Activated T-helper 2 cell treated with anti-CD3 and anti-CD28 coated beads, Interferon-gamma antibody, Interleukin-2, Interleukin-4, amounts not matched to agents 10 μg/mL and 5 μg/mL and 100 μg/mL, durations not matched to agents 14 hours and 24 hours and 36 hours (primary cell): ENCODE data around the gene C9orf78. TPM values are rescaled to one million over a fixed set of nuclear protein-coding genes. Genes with fewer than 3 reads are reported as not detected.

Experiments used
- DNase-seq: peaks from one replicate; pipeline ENCODE4 v3.0.0; 2021; ENCODE audit warnings: low spot score
- H3K27ac Mint-ChIP-seq: one replicate; pipeline ENCODE4 v1.8.0; 2021; ENCODE audit warnings: mixed read lengths
- H3K27me3 Mint-ChIP-seq: one replicate; pipeline ENCODE4 v1.8.0; 2021; ENCODE audit warnings: low read depth, mixed read lengths
- H3K36me3 Mint-ChIP-seq: one replicate; pipeline ENCODE4 v1.8.0; 2021; ENCODE audit warnings: low read depth, mixed read lengths
- H3K4me1 Mint-ChIP-seq: one replicate; pipeline ENCODE4 v1.8.0; 2021; ENCODE audit warnings: low read depth, mixed read lengths
- H3K4me3 Mint-ChIP-seq: one replicate; pipeline ENCODE4 v1.8.0; 2021; ENCODE audit warnings: low read depth, mild to moderate bottlenecking, moderate library complexity, mixed read lengths
- H3K9me3 Mint-ChIP-seq: one replicate; pipeline ENCODE4 v1.8.0; 2021; ENCODE audit warnings: mixed read lengths
- intact Hi-C: fragments of 100-400 bp; cut with micrococcal nuclease; formaldehyde crosslinking; loops from one replicate; pipeline ENCODE4 v1.15.1; 2023
- total RNA-seq: library from RNA; stranded (reverse); gene quantifications from 2 replicates; pipeline ENCODE4 v1.2.3, GENCODE V29; 2022

Gene C9orf78
- total RNA-seq, 1 donor from 2014 or later, result 59.6 TPM

GRCh38 chr9:129848712-129849441 lies 13.8 kb upstream of the C9orf78 start:
- intact Hi-C loops, result no loop called here
- Mint-ChIP-seq H3K27me3 (no peaks in the 10 kb centered on the region), H3K4me1 (peaks cover 17% of the 10 kb centered on the region), H3K9me3 (no peaks in the 10 kb centered on the region), H3K4me3 (no peak overlapping the region), H3K36me3 (peaks cover 37% of the 10 kb centered on the region), H3K27ac (no peak overlapping the region)
- no peak for DNase-seq

- Mint-ChIP-seq H3K36me3 (peaks cover 9% of the 10 kb centered on the region), H3K27ac (peak overlapping the region; percentile 80), H3K4me1 (peaks cover 13% of the 10 kb centered on the region), H3K4me3 (no peak overlapping the region), H3K27me3 (no peaks in the 10 kb centered on the region), H3K9me3 (no peaks in the 10 kb centered on the region)
- no peak for DNase-seq
- intact Hi-C loops, result no loop called here
These were observed 10.3 kb upstream of the C9orf78 start for GRCh38 chr9:129845373-129845772.

DNA sequence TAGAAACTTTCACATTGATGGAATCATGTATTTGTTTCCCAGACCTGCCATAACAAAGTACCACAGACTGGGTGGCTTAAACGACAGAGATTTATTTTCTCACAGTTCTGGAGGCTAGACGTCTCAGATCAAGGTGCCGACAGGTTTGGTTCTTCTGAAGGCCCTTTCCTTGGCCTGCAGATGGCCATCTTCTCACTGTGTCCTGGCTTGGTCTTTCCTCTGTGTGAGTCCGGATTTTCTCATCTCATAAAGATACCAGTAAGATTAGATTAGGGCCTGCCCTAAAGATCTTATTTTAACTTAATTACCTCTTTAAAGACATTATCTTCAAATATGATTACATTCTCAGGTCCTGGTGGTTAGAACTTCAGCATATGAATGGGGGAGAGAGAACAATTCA lies 6.0 kb upstream of the C9orf78 start:
- intact Hi-C loops, result no loop called here
- Mint-ChIP-seq H3K4me3 (no peak overlapping the region), H3K36me3 (peaks cover 25% of the 10 kb centered on the region), H3K27me3 (no peaks in the 10 kb centered on the region), H3K4me1 (peaks cover 46% of the 10 kb centered on the region), H3K9me3 (no peaks in the 10 kb centered on the region), H3K27ac (peak overlapping the region; percentile 30)
- DNase-seq, result no peak

GRCh38 chr9:129840034-129840433 lies 5.0 kb upstream of the C9orf78 start:
- Mint-ChIP-seq H3K9me3 (no peaks in the 10 kb centered on the region), H3K4me3 (no peak overlapping the region), H3K36me3 (peaks cover 24% of the 10 kb centered on the region), H3K27ac (peak overlapping the region; percentile 46), H3K4me1 (peaks cover 42% of the 10 kb centered on the region), H3K27me3 (no peaks in the 10 kb centered on the region)
- intact Hi-C loops, result no loop called here
- no peak for DNase-seq

GRCh38 chr9:129839324-129840023 lies 4.4 kb upstream of the C9orf78 start:
- Mint-ChIP-seq H3K4me3 (peak overlapping the region; percentile 68), H3K9me3 (no peaks in the 10 kb centered on the region), H3K27ac (peak overlapping the region; percentile 95), H3K4me1 (peaks cover 39% of the 10 kb centered on the region), H3K36me3 (peaks cover 28% of the 10 kb centered on the region), H3K27me3 (no peaks in the 10 kb centered on the region)
- DNase-seq, result no peak
- intact Hi-C loops, result loop anchor here (5.0 kb wide), 1 partner anchor 203 kb away; the partner anchor contains the start of gene FNBP1

DNA sequence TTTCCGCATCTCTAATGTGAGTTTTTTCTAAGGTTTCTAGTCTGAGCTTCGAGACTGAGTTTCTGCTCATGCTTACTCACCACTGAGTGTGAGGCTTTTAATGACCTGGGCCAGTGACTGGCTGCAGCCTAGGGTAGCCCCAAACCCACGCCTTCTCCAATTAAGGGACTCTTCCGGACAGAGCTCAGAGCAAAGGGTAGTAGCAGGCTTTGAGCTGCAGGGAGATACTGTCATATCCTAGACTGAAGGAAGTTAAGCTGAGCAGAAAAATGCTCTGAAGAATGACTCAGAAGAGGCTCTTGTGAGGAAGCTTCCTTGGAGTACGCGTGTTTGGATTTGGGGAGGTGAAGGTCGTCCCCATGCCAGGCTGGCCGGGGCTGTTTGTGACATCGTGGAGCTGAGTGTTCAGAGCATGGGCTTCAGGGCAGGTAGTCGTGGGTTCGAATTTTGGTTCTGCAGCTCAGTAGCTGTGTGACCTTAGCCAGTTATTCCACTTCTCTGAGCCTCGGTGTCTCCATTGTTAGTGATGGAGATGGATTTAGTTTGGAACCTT lies 3.7 kb upstream of the C9orf78 start:
- Mint-ChIP-seq H3K36me3 (peaks cover 35% of the 10 kb centered on the region), H3K4me1 (peaks cover 46% of the 10 kb centered on the region), H3K4me3 (peak overlapping the region; percentile 68), H3K9me3 (no peaks in the 10 kb centered on the region), H3K27me3 (no peaks in the 10 kb centered on the region), H3K27ac (peak overlapping the region; percentile 95)
- intact Hi-C loops, result loop anchor here (1.0 to 5.0 kb wide), 2 partner anchors 25 to 204 kb away; partner anchors contain the start of gene FNBP1
- no peak for DNase-seq

GRCh38 chr9:129836311-129837007 lies 1.4 kb upstream of the C9orf78 start:
- Mint-ChIP-seq H3K4me1 (peaks cover 53% of the 10 kb centered on the region), H3K9me3 (no peaks in the 10 kb centered on the region)
- intact Hi-C loops, result loop anchor here (5.0 kb wide), 1 partner anchor 206 kb away; the partner anchor contains the start of gene FNBP1

DNA sequence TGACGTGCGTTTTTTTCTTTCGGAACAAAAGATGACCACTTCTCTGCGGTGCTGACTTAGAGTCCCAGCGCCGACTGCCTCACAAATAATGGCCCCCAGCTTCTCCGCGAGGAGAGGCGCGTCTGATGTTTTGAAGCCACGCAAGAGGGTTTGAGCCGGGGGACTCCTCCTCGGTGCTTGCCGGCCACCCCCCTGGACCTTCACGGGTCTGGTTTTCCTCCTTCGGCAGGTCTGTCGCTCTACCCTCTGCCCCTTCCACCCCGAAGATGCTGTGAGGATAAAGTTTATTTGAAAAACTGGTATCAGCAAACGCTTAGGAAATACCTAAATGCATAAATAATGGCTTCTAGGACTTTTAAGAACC lies 767 bp upstream of the C9orf78 start:
- no peaks in the 10 kb centered on the region for H3K9me3 Mint-ChIP-seq
- intact Hi-C loops, result loop anchor here (1.0 to 5.0 kb wide), 4 partner anchors 12 to 206 kb away; partner anchors contain the start of genes FNBP1, TOR1A and TOR1B
- peaks cover 48% of the 10 kb centered on the region for H3K4me1 Mint-ChIP-seq
- H3K27ac Mint-ChIP-seq, result peak overlapping the region; percentile 90
- no peaks in the 10 kb centered on the region for H3K27me3 Mint-ChIP-seq
- H3K4me3 Mint-ChIP-seq, result peak overlapping the region; percentile 94
- peaks cover 58% of the 10 kb centered on the region for H3K36me3 Mint-ChIP-seq
- no peak for DNase-seq

More at GRCh38 chr9:129836311-129837007, 1.4 kb upstream of the C9orf78 start:
- no peaks in the 10 kb centered on the region for H3K27me3 Mint-ChIP-seq
- peak overlapping the region; percentile 94 for H3K4me3 Mint-ChIP-seq
- H3K27ac Mint-ChIP-seq, result peak overlapping the region; percentile 90
- H3K36me3 Mint-ChIP-seq, result peaks cover 53% of the 10 kb centered on the region
- peak; percentile 28 for DNase-seq

GRCh38 chr9:129834489-129835127 lies 467 bp downstream of the C9orf78 start:
- peak; percentile 37 for DNase-seq
- Mint-ChIP-seq H3K27me3 (no peaks in the 10 kb centered on the region), H3K4me1 (peaks cover 43% of the 10 kb centered on the region)

DNA sequence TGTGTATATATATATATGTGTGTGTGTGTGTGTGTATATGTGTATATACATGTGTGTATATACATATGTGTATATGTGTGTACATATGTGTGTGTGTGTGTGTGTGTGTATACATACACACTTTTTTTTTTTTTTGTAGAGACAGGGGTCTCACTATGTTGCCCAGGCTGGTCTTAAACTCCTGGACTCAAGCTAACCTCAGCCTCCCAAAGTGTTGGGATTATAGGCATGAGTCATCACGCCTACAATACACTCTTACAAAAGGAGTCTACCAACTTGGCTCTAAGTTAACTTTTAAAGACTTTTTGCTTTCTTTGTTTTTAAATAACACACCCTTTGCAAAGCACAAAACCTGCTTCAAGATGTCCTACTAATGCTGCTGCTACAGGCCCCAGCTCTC lies 2.1 kb downstream of the C9orf78 start:
- peaks cover 32% of the 10 kb centered on the region for H3K4me1 Mint-ChIP-seq
- no peak for DNase-seq
- H3K4me3 Mint-ChIP-seq, result peak overlapping the region; percentile 98
- H3K9me3 Mint-ChIP-seq, result no peaks in the 10 kb centered on the region
- intact Hi-C loops, result no loop called here
- H3K36me3 Mint-ChIP-seq, result peaks cover 74% of the 10 kb centered on the region
- peak overlapping the region; percentile 62 for H3K27ac Mint-ChIP-seq
- H3K27me3 Mint-ChIP-seq, result no peaks in the 10 kb centered on the region

More at GRCh38 chr9:129834489-129835127, 467 bp downstream of the C9orf78 start:
- Mint-ChIP-seq H3K36me3 (peaks cover 67% of the 10 kb centered on the region), H3K4me3 (peak overlapping the region; percentile 98), H3K27ac (peak overlapping the region; percentile 98), H3K9me3 (no peaks in the 10 kb centered on the region)
- intact Hi-C loops, result loop anchor here (1.0 to 5.0 kb wide), 4 partner anchors 10 to 208 kb away; partner anchors contain the start of genes FNBP1, TOR1A and TOR1B

DNA sequence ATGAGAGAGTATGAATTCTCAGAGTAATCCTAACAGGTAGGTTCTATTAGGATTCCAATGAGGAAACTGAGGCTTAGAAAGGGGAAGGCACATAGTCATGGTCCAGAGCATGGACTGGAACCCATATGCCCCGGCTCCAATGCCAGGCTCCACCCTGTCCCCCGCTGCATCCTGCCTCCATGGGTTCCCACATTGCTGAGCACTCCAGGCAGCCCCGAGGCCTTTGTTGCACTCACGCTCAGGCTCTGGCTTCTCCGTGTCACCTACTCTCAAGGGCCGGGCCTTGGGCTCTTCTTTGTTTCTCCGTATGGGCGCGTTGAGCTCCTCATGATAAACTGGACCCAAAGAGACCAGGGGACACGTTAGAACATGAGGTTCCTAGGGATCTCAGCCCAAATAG lies 6.1 kb downstream of the C9orf78 start:
- no peak overlapping the region for H3K27ac Mint-ChIP-seq
- H3K36me3 Mint-ChIP-seq, result peaks cover 60% of the 10 kb centered on the region
- intact Hi-C loops, result loop anchor here (5.0 kb wide), 1 partner anchor 33 kb away; no protein-coding TSS in a partner anchor

DNA sequence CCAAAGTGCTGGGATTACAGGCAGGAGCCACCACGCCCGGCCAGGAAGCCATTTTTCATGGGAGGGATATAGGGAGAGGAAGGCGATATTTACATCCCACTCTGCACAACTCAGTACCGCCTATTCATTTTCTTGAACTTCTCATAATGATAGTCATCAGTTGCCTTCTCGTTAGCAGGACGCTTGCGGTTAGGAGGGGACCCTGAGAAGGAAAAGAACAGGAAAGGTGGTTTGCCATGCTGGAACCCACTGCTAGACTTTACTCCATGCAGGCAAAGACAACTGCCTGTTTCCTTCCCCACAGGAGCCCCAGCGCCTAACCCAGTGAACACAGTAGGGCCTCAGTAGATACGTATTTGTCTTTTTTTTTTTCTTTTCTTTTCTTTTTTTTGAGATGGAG lies 7.0 kb downstream of the C9orf78 start:
- Mint-ChIP-seq H3K9me3 (no peaks in the 10 kb centered on the region), H3K36me3 (peaks cover 53% of the 10 kb centered on the region), H3K4me1 (peaks cover 1% of the 10 kb centered on the region), H3K4me3 (no peak overlapping the region), H3K27ac (no peak overlapping the region), H3K27me3 (no peaks in the 10 kb centered on the region)
- no peak for DNase-seq
- intact Hi-C loops, result loop anchor here (5.0 kb wide), 1 partner anchor 34 kb away; no protein-coding TSS in a partner anchor

More for the DNA sequence above, 6.1 kb downstream of the C9orf78 start:
- H3K4me3 Mint-ChIP-seq, result no peak overlapping the region
- no peaks in the 10 kb centered on the region for H3K27me3 Mint-ChIP-seq
- peaks cover 9% of the 10 kb centered on the region for H3K4me1 Mint-ChIP-seq
- DNase-seq, result no peak
- no peaks in the 10 kb centered on the region for H3K9me3 Mint-ChIP-seq
